ENCODE results near the gene NPEPPS.
"Not testable (repeated sequence)": the region's sequence is repeated elsewhere in the genome, so short reads cannot be mapped to it uniquely, and the experiment has no call there.

Gene NPEPPS

DNA sequence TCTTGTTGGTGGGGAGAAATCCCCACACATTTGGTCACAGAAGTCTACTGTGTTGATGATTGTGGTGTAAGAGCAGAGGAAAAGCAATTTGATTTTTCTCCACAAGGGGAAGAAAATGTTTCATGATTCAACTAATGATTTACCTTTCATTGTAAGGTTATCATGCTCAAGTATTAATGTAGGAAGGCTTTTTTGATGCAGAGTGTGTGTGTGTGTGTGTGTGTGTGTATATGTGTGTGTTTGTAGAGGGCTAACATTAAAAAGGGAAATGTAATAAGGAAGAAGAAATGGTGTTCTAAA lies 31.4 kb downstream of the NPEPPS start:
- H3K4me3 ChIP-seq (ENCODE audit: low read length); H3K27me3 ChIP-seq (ENCODE audit: insufficient read depth, low read length); H3K36me3 ChIP-seq (ENCODE audit: insufficient read depth, low read length); H3K27ac ChIP-seq (ENCODE audit: low read depth, low read length); H3K9ac ChIP-seq (ENCODE audit: low read depth, low read length); H3K9me3 ChIP-seq (ENCODE audit: insufficient read depth, low read depth, low read length); H3K4me1 ChIP-seq (ENCODE audit: insufficient read depth, low read length): not testable (repeated sequence)

DNA sequence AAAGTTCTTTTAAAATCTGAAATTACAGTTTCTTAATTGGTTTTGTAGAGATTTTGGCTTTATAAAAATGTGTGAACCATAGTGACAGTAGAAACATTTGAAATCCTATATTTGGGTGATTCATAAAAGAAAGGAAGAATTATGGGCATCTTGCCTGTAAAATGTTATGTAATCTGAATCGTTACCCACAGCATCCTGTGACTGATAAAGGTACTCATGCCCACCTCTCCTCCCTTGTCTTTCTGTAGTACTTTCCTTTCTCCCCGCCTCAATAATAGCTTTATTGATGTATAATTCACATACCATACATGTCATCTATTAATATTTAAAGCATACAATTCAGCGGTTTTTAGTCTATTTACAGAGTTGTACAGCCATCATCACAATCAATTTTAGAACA lies 36.4 kb downstream of the NPEPPS start:
- H3K36me3 ChIP-seq (ENCODE audit: insufficient read depth, low read length): peaks cover 11% of the 10 kb centered on the region; the same call in 1 of the 2 replicates
- 100% methylated on average over 1 of the region's 3 CpGs for WGBS
- H3K9me3 ChIP-seq (ENCODE audit: insufficient read depth, low read depth, low read length): not testable (repeated sequence)

DNA sequence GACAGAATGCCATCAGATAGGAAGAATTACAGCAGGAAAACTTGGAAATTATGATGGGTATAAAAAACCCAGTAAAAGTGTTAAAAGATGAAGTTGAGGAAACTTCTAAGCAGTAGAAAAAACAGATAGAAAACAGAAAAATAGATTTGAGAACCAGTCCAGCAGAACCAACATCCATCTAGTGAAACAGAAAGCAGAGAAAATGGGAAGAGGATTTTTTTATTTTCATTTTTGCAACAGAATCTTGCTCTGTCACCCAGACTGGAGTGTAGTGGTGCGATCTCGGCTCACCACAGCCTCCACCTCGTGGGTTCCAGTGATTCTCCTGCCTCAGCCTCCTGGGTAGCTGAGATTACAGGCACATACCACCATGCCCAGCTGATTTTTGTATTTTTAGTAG lies 41.7 kb downstream of the NPEPPS start:
- not testable (repeated sequence) for H3K4me3 ChIP-seq (ENCODE audit: low read length); H3K4me1 ChIP-seq (ENCODE audit: insufficient read depth, low read length); H3K9ac ChIP-seq (ENCODE audit: low read depth, low read length); H3K27me3 ChIP-seq (ENCODE audit: insufficient read depth, low read length); H3K9me3 ChIP-seq (ENCODE audit: insufficient read depth, low read depth, low read length); H3K27ac ChIP-seq (ENCODE audit: low read depth, low read length)
- 98% methylated on average over 3 of the region's 3 CpGs for WGBS
- peaks cover 11% of the 10 kb centered on the region; the same call in 1 of the 2 replicates for H3K36me3 ChIP-seq (ENCODE audit: insufficient read depth, low read length)

More for the DNA sequence above, 36.4 kb downstream of the NPEPPS start:
- not testable (repeated sequence) for H3K4me1 ChIP-seq (ENCODE audit: insufficient read depth, low read length); H3K27me3 ChIP-seq (ENCODE audit: insufficient read depth, low read length); H3K4me3 ChIP-seq (ENCODE audit: low read length); H3K9ac ChIP-seq (ENCODE audit: low read depth, low read length); H3K27ac ChIP-seq (ENCODE audit: low read depth, low read length)

DNA sequence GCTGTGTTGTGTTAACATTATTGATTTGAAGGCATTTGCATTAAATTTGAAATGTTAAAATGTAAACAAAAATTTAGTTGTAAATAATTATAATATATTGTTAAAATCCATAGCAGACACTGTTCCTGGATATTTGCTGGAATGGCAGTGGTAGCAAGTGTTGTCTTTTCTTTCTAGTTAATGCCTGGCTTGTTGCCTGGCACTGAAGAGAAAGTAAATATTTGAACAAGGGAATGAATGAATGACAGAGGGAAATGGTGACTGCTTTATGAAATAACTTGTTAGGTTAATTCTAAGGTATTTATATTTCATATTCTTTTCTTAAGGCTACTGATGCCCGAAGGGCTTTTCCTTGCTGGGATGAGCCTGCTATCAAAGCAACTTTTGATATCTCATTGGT lies 51.5 kb downstream of the NPEPPS start:
- peaks cover 23% of the 10 kb centered on the region for H3K36me3 ChIP-seq (ENCODE audit: insufficient read depth, low read length)
- H3K9ac ChIP-seq (ENCODE audit: low read depth, low read length); H3K27me3 ChIP-seq (ENCODE audit: insufficient read depth, low read length); H3K4me1 ChIP-seq (ENCODE audit: insufficient read depth, low read length); H3K27ac ChIP-seq (ENCODE audit: low read depth, low read length); H3K4me3 ChIP-seq (ENCODE audit: low read length); H3K9me3 ChIP-seq (ENCODE audit: insufficient read depth, low read depth, low read length): not testable (repeated sequence)
- no CpG with 5 or more reads among the region's 1 CpG for WGBS

DNA sequence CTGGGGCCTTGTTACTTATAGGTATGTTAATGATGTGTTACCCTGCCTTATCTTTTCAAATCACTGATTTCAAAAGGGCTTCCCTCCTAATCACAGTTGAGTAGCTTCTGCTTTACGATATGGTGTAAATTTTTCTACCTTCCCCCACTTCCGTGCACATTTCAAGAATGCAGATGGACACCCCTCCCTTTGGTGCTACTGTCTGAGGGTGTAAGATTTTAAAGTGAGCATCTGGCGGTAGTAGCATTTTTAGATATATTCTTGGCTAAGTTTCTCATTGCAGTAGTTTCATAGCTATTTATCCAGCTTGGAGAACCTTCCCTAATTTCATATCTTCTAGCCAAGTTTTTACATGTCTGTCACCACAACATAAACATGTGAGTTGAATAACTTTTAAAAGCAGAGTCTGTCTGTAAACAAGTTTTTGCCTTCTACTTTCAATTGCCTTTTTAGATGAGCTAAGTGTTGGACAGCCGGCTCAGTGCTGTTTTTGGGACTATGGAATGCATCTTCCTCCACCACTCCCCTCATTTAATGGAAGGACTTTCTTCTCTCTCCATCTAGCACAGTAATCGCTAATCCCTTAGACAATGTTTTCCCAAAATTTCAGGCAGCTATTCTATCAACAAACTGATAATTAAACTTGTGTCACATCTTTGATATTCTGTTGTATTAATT lies 55.6 kb downstream of the NPEPPS start:
- H3K27me3 ChIP-seq (ENCODE audit: insufficient read depth, low read length); H3K9ac ChIP-seq (ENCODE audit: low read depth, low read length); H3K4me3 ChIP-seq (ENCODE audit: low read length); H3K27ac ChIP-seq (ENCODE audit: low read depth, low read length); H3K9me3 ChIP-seq (ENCODE audit: insufficient read depth, low read depth, low read length); H3K4me1 ChIP-seq (ENCODE audit: insufficient read depth, low read length): not testable (repeated sequence)
- no CpG with 5 or more reads among the region's 5 CpGs for WGBS
- peaks cover 33% of the 10 kb centered on the region for H3K36me3 ChIP-seq (ENCODE audit: insufficient read depth, low read length)

DNA sequence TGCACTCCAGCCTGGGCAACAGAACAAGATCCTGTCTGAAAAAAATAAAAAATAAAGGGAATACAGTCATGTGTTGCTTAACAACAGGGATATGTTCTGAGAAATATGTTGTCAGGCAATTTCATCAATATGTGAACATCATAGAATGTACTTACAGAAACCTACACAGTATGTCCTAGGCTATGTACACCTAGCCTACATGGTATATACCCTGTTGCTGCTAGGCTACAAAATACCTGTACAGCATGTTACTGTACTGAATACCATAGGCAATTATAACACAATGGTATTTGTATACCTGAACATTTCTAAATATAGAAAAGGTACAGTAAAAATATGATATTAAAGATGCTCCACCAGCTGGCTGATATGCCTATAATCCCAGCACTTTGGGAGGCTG lies 62.6 kb downstream of the NPEPPS start:
- not testable (repeated sequence) for H3K4me3 ChIP-seq (ENCODE audit: low read length); H3K4me1 ChIP-seq (ENCODE audit: insufficient read depth, low read length); H3K27me3 ChIP-seq (ENCODE audit: insufficient read depth, low read length); H3K9me3 ChIP-seq (ENCODE audit: insufficient read depth, low read depth, low read length); H3K9ac ChIP-seq (ENCODE audit: low read depth, low read length); H3K27ac ChIP-seq (ENCODE audit: low read depth, low read length)
- peaks cover 70% of the 10 kb centered on the region for H3K36me3 ChIP-seq (ENCODE audit: insufficient read depth, low read length)

DNA sequence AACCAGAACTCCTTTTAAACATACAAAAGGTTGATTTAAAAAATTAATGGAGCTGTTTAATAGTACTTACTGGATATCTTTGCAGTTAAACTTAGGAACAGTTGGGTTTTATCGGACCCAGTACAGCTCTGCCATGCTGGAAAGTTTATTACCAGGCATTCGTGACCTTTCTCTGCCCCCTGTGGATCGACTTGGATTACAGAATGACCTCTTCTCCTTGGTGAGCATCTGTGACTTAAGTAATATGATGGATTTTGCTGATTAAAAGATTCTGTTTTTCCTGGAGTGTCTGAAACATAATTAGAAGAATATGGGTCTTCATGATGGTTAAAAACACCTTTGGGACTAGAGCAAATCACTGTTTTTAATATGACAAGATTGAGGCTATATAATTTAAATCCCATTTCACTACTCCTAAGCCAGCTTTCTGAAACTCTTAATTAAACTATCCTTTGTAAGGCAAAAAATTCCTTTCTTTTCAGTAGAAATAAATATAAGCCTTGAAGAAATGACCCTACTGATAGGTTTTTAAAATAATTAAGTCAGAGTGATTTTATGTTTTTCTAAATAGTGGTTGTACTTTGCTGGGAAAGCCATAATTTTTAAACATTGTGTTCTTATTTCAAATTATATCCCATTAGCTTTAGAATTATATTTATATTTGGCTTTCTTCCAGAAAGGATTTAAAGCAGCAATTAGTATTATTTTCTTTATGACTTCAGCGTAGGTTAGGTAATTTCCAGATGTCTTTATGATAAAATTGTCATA lies 73.1 kb downstream of the NPEPPS start:
- no peak overlapping the region for H3K4me3 ChIP-seq (ENCODE audit: low read length)
- H3K36me3 ChIP-seq (ENCODE audit: insufficient read depth, low read length): peaks cover 97% of the 10 kb centered on the region
- H3K4me1 ChIP-seq (ENCODE audit: insufficient read depth, low read length): no peaks in the 10 kb centered on the region
- H3K9me3 ChIP-seq (ENCODE audit: insufficient read depth, low read depth, low read length): no peaks in the 10 kb centered on the region
- H3K9ac ChIP-seq (ENCODE audit: low read depth, low read length): no peak overlapping the region
- H3K27me3 ChIP-seq (ENCODE audit: insufficient read depth, low read length): no peaks in the 10 kb centered on the region
- no peak overlapping the region for H3K27ac ChIP-seq (ENCODE audit: low read depth, low read length)
- WGBS: 91% methylated on average over 3 of the region's 4 CpGs

DNA sequence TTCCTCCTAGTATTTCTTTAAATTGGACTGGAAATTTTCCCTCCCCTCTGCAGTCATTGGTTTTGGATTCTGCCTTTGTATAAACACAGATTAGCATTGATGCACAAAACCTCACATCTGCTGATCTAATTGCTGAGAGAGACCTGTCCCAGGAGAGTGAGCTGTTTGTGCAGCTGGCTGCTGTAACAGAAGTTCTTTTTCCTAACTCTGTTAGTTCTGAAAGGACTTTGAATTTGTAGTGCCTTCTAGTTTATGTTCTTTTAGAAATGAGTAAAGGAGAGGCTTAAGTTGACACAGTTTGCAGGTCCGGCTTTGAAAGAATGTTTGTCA lies 73.7 kb downstream of the NPEPPS start:
- Histone ChIP-seq H3K9me3 (ENCODE audit: insufficient read depth, low read depth, low read length) (no peaks in the 10 kb centered on the region), H3K27me3 (ENCODE audit: insufficient read depth, low read length) (no peaks in the 10 kb centered on the region), H3K4me3 (ENCODE audit: low read length) (no peak overlapping the region), H3K36me3 (ENCODE audit: insufficient read depth, low read length) (peaks cover 97% of the 10 kb centered on the region), H3K4me1 (ENCODE audit: insufficient read depth, low read length) (no peaks in the 10 kb centered on the region), H3K27ac (ENCODE audit: low read depth, low read length) (no peak overlapping the region), H3K9ac (ENCODE audit: low read depth, low read length) (no peak overlapping the region)
- WGBS: 86% methylated on average over 1 of the region's 1 CpG

DNA sequence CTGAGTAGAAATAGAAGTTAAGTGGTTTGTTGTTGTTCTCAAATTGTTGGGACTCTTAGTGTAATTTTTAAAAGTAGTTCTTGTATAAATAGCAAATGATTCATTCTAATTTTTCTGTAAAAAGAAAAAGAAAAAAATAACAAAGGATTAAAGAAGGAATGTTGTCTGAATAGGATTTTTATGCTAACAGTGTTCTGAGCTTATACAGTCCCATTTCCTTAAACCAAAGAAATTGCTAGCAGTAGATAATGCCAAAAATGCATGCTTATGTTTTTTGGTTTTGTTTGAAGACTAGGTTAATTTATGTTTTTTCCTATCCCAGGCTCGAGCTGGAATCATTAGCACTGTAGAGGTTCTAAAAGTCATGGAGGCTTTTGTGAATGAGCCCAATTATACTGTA lies 74.1 kb downstream of the NPEPPS start:
- Histone ChIP-seq H3K9me3 (ENCODE audit: insufficient read depth, low read depth, low read length) (no peaks in the 10 kb centered on the region), H3K4me3 (ENCODE audit: low read length) (no peak overlapping the region), H3K27ac (ENCODE audit: low read depth, low read length) (no peak overlapping the region), H3K9ac (ENCODE audit: low read depth, low read length) (no peak overlapping the region), H3K4me1 (ENCODE audit: insufficient read depth, low read length) (no peaks in the 10 kb centered on the region), H3K36me3 (ENCODE audit: insufficient read depth, low read length) (peaks cover 96% of the 10 kb centered on the region), H3K27me3 (ENCODE audit: insufficient read depth, low read length) (no peaks in the 10 kb centered on the region)
- WGBS: 89% methylated on average over 1 of the region's 1 CpG

DNA sequence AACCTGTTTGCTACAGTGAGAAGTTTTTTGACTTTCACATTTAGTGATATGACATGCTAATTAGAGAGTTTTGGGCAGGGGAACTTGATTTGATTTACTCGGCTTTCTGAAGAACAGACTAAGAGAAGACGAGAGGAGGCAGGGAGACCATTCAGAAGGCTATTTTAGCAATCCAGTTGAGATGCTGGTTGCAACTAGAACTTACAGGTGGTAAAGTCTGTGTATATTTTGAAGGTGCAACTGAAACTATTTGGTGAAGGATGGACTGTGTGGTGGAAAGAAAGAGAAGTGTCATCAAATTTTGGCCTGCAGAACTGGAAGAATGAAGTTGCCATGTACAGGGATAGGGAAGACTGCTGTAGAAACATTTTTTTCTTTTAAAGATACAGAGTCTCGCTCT lies 76.6 kb downstream of the NPEPPS start:
- Histone ChIP-seq H3K4me1 (ENCODE audit: insufficient read depth, low read length) (no peaks in the 10 kb centered on the region), H3K9me3 (ENCODE audit: insufficient read depth, low read depth, low read length) (no peaks in the 10 kb centered on the region), H3K4me3 (ENCODE audit: low read length) (no peak overlapping the region), H3K27ac (ENCODE audit: low read depth, low read length) (no peak overlapping the region), H3K27me3 (ENCODE audit: insufficient read depth, low read length) (no peaks in the 10 kb centered on the region), H3K9ac (ENCODE audit: low read depth, low read length) (no peak overlapping the region), H3K36me3 (ENCODE audit: insufficient read depth, low read length) (peaks cover 88% of the 10 kb centered on the region)
- 94% methylated on average over 3 of the region's 3 CpGs for WGBS

DNA sequence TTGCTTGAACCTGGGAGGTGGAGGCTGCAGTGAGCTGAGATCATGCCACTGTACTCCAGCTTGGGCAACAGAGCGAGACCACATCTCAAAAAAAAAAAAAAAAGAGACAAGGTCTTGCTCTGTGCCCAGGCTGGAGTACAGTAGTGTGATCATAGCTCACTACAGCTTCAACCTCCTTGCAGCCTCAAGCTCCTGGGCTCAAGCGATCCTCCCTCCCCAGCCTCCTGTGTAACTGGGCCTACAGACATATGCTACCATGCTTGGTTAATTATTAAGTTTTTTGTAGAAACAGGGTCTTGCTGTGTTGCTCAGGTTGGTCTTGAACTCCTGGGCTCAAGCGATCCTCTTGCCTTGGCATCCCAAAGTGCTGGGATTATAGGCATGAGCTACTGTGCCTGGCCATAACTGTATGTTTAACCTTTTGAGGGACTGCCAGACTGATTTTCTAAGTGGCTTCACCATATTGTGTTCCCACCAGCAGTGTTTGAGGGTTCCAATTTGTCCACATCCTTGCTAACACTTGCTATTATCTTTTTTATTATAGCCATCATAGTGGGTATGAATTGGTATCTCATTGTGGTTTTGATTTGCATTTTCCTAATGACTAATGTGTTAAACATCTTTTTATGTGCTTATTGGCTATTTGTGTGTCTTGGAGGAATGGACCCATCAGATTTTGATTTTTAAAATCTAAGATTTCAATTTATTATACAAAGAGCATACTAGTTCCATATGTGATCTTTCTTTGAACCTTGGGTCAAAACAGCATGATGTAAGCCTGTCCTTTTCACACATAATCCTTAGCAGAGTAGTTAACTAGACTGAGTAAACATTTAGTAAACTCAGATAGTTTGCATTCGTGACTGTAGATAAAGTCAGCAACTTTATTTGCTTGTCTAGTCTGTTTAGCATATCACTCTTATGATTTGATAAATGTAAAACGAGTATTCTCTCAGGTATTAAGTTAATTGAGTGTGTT lies 80.8 kb downstream of the NPEPPS start:
- no peak overlapping the region for H3K9ac ChIP-seq (ENCODE audit: low read depth, low read length)
- H3K36me3 ChIP-seq (ENCODE audit: insufficient read depth, low read length): peaks cover 82% of the 10 kb centered on the region
- no peaks in the 10 kb centered on the region for H3K4me1 ChIP-seq (ENCODE audit: insufficient read depth, low read length)
- WGBS: 96% methylated on average over 5 of the region's 5 CpGs
- H3K27me3 ChIP-seq (ENCODE audit: insufficient read depth, low read length): no peaks in the 10 kb centered on the region
- H3K27ac ChIP-seq (ENCODE audit: low read depth, low read length): no peak overlapping the region
- no peak overlapping the region for H3K4me3 ChIP-seq (ENCODE audit: low read length)
- H3K9me3 ChIP-seq (ENCODE audit: insufficient read depth, low read depth, low read length): no peaks in the 10 kb centered on the region
